GM04504 (cell line): Measurements from ENCODE around the gene SMPDL3B.
A peak's percentile ranks its signal among the peaks of the same experiment; 100 is the strongest.
"Not testable (repeated sequence)": the region's sequence is repeated elsewhere in the genome, so short reads cannot be mapped to it uniquely, and the experiment has no call there.

Experiments used
- DNase-seq: peaks from one replicate; pipeline ENCODE4 v3.0.0-alpha.2; 2012; ENCODE audit warnings: low read depth

The SMPDL3B gene

DNA sequence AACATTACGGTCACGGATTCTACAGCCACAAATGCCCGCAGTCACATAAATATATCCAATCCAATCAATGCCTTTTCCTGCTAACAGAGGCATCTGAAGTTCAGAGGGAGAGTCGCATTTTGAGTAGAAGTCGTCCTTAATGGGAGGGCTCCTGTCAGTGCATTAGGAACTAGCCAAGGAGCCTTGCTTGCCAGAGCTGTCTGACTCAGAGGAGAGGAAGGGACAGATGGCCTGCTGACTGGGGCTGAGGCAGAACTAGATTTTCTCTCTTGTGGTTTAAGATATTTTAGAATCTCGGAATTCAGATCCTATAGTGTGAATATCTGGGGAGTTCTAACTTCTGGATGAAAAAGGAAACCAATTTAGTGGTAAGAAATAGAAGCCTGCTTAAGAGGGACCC, 35.6 kb downstream of the SMPDL3B start:
- DNase-seq = peak; percentile 69

DNA sequence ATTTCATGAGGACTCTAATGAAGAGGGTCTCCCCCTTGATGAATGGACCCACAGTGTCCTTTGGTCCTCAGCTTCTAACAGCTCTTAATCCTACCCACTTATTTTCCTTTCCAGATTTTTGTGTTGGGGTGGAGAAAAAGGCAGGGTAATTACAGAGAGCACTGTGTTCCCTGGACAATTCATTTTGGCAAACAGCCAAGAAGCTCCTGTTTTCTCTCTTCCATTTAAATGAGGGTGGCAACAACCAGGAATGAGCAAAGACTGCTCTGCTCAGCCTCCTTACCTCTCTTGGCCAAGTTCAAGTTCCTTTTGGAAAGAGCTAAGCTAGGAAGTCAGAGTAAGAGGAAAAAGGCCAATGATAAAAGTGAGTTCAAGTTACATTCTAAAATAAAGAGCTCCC, 36.9 kb downstream of the SMPDL3B start:
- no peak for DNase-seq

DNA sequence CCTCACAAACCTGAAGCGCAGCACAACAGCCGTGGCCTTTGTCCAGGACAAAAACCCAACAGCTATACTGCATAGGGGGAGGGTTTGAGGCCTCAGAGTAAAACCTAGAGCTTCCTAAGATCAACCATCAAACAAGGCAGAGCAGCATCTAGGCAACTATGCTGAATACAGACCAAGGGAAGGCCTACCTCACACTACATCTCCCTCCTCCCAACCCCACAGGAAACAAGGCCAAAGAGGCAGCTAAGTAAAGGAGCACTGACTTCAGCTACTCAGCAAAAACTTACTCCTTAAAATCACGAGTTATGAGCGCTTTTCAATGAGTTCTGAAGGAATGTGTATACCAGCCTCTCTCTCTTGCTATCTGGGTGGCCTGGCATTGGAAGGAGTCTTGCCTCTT, 37.3 kb downstream of the SMPDL3B start:
- no peak for DNase-seq

DNA sequence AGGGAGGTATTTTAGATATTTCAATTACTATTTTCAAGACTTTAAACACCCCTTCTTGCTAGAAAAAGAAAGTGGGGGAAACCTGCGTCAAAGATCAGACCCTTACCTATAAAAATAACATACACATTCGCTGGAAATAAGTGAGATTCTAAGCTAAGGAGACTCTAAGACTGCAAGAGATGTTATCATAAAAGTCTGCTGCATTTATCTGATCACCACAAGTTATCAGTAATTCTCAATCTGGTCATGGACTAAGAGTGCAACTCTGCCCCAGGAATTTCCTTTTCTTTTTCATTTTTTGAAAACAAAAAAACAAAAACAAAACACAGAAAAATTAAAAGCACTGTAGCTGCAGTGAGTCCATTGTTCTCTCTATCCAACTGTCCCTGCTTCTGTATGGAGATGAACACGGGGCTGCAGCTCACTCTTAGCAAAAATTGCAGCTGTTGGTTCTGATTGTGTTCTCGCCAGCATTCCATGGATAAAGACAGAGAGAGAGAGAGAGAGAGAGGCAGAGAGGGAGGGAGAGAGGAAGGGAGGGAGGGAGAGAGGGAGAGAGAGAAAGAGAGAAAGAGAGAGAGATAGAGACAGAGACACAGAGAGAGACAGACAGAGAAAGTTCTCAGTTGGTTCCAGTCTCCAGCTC, 39.1 kb downstream of the SMPDL3B start:
- no peak for DNase-seq

DNA sequence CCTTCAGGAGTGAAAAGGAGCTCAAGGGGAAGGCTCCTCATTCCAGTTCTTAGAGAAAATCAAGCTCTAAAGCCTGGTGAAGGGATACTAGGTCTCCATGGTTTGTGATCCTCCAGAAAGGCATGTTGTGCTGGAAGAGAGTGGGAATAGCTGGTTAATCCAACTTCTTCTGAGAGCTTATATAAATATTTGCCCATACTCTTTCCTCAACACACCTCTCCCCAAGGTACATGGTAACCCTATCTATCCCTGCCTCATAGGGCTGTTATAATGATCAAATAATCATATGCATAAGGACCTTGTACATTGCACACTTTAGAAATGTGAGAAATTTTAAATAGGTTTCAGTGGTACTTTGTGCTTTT, 39.6 kb downstream of the SMPDL3B start:
- DNase-seq = no peak

DNA sequence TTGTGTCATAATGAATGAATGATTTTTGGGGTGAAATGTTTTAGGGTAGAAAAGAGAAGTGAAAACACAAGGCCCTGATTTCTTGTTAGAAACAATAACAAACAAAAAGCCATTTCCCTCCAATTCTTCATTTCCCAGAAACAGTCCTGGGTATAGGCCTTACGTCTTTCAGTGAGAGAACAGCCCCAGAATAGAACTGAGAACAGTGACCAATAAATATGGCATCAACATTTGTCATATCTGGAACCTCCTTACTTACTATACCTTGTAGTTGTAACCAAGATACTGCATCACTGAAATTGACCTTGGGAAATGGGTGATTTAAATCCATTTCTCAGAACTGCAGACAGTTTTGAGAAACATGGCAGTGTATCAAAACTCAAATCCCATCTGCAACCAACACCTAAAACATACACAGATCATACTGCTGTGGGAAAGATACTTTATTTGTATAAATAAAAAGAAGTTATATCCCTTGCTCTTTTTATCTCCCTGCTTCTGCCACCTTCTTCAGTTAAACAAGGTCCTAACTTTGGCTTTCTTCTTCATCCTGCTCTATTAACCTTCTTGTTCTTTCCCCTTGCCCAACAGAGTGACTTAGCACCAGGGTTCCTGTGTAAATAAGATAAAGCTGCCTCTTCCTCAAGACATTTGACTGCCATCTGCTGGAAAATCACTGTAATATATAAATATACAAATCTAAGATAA, 44.5 kb downstream of the SMPDL3B start:
- DNase-seq = peak; percentile 42

DNA sequence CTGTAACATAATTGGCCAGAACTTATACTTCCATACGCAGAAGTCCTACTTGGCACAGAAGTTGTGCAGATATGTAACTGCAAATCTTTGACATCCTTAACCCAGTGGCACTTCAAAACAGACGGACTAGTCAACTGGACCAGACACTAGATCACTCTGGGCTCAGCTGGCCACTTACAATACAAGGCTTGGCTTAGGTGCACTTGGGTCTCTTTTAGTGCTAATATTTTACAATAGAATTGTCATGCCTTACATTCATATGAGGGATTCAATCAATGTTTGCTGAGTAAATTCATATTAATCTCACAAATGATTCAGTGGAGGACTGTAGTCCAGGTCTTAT, 45.0 kb downstream of the SMPDL3B start:
- no peak for DNase-seq

DNA sequence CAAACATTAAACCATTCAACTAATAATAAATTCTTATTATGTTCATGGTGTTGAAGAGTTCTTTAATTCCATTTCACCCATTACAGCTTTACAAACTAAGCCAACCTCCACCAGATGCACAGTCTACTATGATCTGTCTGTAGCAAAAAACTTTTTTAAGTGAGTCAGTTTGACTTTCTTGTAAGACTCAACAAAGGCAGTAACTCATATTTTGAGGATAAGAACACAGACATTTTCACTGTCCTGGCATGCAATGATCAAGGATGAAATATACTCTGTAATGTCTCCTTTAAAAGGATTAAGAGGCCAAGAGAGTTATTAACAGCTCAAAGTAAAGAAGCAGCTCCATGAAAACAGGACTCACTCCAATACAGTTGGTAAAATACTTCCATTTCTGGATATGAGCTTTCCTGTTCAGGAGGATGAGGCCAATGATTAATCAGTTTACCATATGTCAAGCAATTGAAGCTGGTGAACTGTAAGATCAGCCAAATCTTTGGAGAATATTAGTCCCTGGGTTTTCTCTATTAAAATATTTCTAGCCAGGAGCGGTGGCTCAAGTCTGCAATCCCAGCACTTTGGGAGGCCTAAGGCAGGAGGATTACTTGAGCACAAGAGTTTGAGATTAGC, 45.5 kb downstream of the SMPDL3B start:
- no peak for DNase-seq

DNA sequence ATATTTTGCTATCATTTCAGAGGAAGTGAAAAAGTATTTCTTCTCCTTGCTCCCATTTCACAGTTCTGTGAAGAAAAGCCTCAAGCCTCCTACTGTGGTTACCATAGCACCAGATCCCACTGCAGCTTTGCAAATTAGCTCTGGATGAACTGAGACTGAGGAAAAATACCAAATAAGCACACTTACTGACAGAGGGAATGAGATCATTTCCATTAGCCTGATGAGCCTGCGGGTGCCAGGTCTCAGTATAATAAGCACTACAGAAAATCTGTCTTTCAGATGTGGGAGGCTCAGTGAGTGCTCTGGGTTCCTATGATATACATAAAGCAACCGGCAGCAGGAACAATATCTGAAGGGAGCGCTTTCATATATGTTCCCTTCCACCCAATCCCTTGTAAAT, 46.3 kb downstream of the SMPDL3B start:
- no peak for DNase-seq

DNA sequence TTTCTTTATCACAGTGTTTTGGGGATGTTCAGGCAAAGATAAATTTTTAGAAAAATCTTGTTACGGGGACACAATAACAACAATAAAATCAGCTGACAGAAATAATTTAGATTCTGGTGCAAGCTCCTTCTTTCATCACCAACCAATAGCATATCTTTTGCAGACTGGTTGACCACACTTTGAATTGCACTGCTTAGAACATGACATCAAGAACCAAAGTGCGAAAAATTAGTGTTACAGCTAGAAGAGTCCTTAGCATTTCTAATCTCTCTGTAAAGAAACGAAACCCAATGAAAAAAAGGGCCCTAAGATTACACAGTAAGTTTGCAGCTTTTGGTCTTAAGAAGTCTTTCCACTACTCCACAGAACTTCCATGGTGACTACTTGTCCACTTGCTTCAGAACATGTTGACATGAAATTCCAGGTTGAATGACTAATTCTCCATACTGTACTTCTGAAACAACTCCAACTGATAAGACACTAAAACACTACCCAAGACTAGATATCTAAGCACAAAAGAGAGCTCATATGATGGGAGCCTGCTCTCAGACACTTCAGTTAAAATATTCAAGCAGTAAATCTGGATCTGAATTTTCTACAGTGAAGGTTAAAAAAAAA, 56.2 kb downstream of the SMPDL3B start:
- DNase-seq = no peak

DNA sequence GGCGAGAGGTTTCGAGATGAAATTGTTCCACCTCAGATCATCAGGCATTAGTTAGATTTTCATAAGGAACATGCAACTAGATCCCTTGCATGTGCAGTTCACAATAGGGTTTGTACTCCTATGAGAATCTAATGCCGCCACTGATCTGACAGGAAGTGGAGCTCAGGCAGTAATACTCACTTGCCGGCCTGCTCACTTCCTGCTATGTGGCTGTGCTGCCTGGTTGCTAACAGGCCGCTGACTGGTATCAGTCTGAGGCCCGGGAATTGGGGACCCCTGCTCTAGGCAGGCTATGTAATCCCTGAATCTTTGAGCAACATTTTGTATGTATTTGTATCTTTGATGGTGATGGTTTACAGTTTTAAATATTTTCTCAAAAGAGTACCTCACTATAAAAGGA, 57.5 kb downstream of the SMPDL3B start:
- DNase-seq = no peak

DNA sequence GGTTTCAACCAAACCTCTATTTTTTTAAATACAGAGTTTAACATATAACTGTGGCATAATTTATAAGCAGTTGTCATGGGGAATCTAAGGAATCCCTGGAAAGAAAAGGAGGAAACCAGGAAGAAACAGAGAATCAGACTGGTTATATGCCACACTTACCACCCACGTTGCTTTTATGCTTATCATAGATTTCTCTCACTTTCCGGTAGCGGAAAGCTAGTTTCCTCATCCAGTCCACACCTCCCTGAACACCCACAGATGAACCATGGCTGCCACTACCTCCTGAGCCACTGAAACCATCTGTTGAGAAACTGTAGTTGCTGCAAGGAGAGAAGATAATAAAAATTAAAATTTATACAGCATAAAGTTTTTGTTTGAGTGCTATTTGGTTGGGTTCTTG, 58.4 kb downstream of the SMPDL3B start:
- no peak for DNase-seq

DNA sequence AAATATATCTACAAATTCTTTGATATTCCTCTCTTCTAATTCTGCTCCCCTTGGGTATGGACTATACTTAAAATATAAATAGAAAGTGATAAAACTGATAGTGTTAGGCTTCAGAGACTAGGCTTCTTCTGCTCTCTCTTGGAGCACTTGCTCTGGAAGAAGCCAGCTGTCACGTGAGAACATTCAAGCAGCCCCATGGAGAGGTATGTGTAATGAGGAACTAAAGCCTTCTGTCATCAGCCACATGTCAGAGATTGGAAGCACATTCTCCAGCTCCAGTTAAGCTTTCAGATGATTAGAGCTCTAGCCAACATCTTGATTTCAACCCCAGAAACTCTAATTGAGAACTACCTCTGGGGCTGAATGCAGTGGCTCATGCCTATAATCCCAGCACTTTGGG, 59.3 kb downstream of the SMPDL3B start:
- DNase-seq = no peak

DNA sequence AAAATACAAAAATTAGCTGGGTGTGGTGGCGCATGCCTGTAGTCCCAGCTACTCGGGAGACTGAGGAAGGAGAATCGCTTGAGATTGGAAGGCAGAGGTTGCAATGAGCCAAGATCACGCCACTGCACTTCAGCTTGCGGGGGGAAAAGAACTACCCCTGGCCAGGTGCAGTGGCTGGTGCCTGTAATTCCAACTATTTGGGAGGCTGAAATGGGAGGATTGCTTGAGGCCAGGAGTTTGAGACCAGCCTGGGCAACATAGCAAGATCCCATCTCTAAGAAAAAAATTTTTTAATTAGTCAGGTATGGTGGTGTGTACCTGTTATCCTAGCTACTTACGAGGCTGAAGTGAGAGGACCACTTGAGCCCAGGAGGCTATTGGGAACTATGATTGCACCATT, 59.7 kb downstream of the SMPDL3B start:
- DNase-seq = not testable (repeated sequence)

DNA sequence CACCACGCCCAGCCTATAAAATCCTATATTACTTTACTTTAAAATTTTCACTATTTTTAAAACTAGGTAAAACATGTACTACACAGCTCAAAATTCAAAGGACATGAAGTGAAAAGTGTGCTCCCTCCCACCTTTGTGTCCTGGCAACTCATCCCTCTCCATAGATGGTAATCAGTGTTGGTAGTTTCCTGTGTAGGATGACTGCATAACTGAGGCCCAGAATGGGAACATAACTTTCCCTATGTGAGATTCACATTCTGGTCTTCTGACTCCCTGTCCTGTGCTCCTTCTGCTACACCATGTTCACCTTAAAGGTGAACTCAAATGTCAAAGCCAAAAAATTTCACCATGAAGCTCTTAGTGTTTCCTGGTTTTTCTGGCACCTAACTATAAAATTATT, 64.3 kb downstream of the SMPDL3B start:
- DNase-seq = no peak

DNA sequence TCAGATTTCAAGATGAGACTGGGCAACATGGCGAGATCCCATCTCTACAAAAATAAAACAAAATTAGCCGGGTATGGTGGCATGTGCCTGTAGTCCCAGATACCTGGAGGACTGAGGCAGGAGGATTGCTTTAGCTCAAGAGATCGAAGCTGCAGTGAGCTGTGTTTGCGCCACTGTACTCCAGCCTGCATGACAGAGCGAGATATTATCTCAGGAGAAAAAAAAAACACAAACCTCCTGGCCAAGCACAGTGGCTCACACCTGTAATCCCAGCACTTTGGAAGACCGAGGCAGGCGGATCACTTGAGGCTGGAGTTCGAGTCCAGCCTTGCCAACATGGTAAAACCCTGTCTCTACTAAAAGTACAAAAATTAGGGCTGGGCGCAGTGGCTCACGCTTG, 67.8 kb downstream of the SMPDL3B start:
- no peak for DNase-seq

DNA sequence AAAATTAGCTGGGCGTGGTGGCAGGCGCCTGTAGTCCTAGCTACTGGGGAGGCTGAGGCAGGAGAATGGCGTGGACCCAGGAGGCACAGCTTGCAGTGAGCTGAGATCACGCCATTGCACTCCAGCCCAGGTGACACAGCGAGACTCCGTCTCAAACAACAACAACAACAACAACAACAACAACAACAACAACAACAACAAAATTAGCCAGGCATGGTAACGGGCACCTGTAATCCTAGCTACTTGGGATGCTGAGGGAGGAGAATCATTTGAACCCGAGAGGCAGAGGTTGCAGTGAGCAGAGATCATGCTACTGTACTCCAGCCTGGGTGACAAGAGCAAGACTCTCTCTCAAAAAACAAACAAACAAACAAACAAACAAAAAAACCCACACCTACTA, 68.3 kb downstream of the SMPDL3B start:
- not testable (repeated sequence) for DNase-seq
